Fibroblast of lung (primary cell): Measurements from ENCODE around the gene CDKAL1. TPM values are rescaled to one million over a fixed set of nuclear protein-coding genes. Genes with fewer than 3 reads are reported as not detected.

Source experiments
- DNase-seq, 2 donors: peaks; one replicate each; pipeline versions ENCODE4 v3.0.0 to v3.0.0-alpha.2; 2010; ENCODE audit warnings: low read depth in 2 of 2
- H2AFZ ChIP-seq: 2 replicates; pipeline ENCODE4 v1.5.1; 2012; ENCODE audit warnings: low read length, control low read depth, inconsistent platforms
- H3K27ac ChIP-seq: 2 replicates; pipeline ENCODE4 v1.5.1; 2011; ENCODE audit warnings: low read length, control low read depth; ENCODE audit not compliant: insufficient read depth
- H3K27me3 ChIP-seq: 2 replicates; pipeline ENCODE4 v1.5.1; 2011; ENCODE audit warnings: mild to moderate bottlenecking, low read length; ENCODE audit not compliant: control insufficient read depth, insufficient read depth
- H3K36me3 ChIP-seq: 2 replicates; pipeline ENCODE4 v1.5.1; 2011; ENCODE audit warnings: low read length; ENCODE audit not compliant: control insufficient read depth, insufficient read depth
- H3K4me1 ChIP-seq: 2 replicates; pipeline ENCODE4 v1.5.1; 2011; ENCODE audit warnings: low read length; ENCODE audit not compliant: control insufficient read depth, insufficient read depth; ENCODE audit errors: extremely low read depth
- H3K4me2 ChIP-seq: 2 replicates; pipeline ENCODE4 v1.5.1; 2011; ENCODE audit warnings: low read length, control low read depth; ENCODE audit not compliant: insufficient read depth; ENCODE audit errors: extremely low read depth
- H3K4me3 ChIP-seq, 4 experiments: fragments of 200-600 bp in 1 of 4; sonication (generic) in 1 of 4; replicated peaks in 1 of 4; 2 replicates each; pipeline ENCODE4 v1.5.1; 2011 to 2016; ENCODE audit warnings: low read length in 4 of 4, low read depth in 3 of 4, mild to moderate bottlenecking in 3 of 4, control low read depth in 2 of 4, inconsistent platforms in 1 of 4, mixed read lengths in 1 of 4; ENCODE audit not compliant: insufficient read depth in 1 of 4; ENCODE audit errors: control extremely low read depth in 1 of 4
- H3K79me2 ChIP-seq: 2 replicates; pipeline ENCODE4 v1.5.1; 2012; ENCODE audit warnings: mild to moderate bottlenecking, low read length, inconsistent platforms; ENCODE audit not compliant: control insufficient read depth, insufficient read depth
- H3K9ac ChIP-seq: 2 replicates; pipeline ENCODE4 v1.5.1; 2011; ENCODE audit warnings: mild to moderate bottlenecking, low read length, control low read depth; ENCODE audit not compliant: insufficient read depth
- H3K9me3 ChIP-seq: 2 replicates; pipeline ENCODE4 v1.5.1; 2012; ENCODE audit warnings: low read depth, low read length; ENCODE audit not compliant: control insufficient read depth, insufficient read depth
- H4K20me1 ChIP-seq: 2 replicates; pipeline ENCODE4 v1.5.1; 2011; ENCODE audit warnings: low read length; ENCODE audit not compliant: control insufficient read depth, insufficient read depth; ENCODE audit errors: extremely low read depth
- EZH2 ChIP-seq: IDR thresholded peaks from 2 replicates; pipeline ENCODE4 v1.5.1; 2012; ENCODE audit warnings: low read length, control low read depth, mild to moderate bottlenecking; ENCODE audit errors: missing control alignments
- polyA plus RNA-seq, 2 donors: library from polyadenylated mRNA; depleted of rRNA in 1 of 2; stranded (reverse) in 1 of 2; unstranded in 1 of 2; fragments of >200 nt; gene quantifications; 2 replicates each; pipeline ENCODE4 v1.2.1, GENCODE V29; 2011 to 2012; ENCODE audit warnings: missing spikeins in 1 of 2
- total RNA-seq: library from RNA; depleted of rRNA; stranded (reverse); fragments of >200 nt; gene quantifications from 2 replicates; pipeline ENCODE4 v1.2.1, GENCODE V29; 2014
- TF ChIP-seq, protein P1 (sequence below), 2 donors: IDR thresholded peaks in 1 of 2; conservative IDR thresholded peaks in 1 of 2; 1 replicate in 1 of 2; 2 replicates in 1 of 2; pipeline ENCODE4 v1.5.1; 2011 to 2012; ENCODE audit warnings: low read length in 2 of 2, control low read depth in 1 of 2, inconsistent platforms in 1 of 2, low read depth in 1 of 2, mild to moderate bottlenecking in 1 of 2

CDKAL1 gene
- total and polyA plus RNA-seq, 2 donors (not counting 1 experiment from before 2014, with no cell fraction given), result 7.4 to 15.0 TPM

DNA sequence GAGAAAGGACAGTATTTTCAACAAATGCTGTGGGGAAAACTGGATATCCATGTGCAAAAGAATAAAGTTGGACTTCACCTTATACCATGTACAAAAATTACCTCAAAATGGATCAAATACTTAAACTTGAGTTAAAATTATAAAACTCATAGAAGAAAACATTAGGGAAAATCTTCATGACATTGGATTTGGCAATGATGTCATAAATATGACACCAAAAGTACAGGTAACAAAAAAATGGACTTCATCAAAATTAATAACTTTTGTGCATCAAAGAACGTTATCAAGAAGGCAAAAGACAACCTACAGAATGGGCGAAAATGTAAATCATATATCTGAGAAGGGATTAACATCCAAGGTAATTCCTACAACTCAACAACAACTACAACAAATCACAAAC is 704.0 kb downstream of the CDKAL1 start:
- no peaks in the 10 kb centered on the region for H3K36me3 ChIP-seq
- H2AFZ ChIP-seq, result no peak overlapping the region
- H3K4me3 ChIP-seq, result no peak overlapping the region
- no peaks in the 10 kb centered on the region for H3K4me1 ChIP-seq
- TF ChIP-seq EZH2, result no peak
- TF ChIP-seq, protein P1, sequence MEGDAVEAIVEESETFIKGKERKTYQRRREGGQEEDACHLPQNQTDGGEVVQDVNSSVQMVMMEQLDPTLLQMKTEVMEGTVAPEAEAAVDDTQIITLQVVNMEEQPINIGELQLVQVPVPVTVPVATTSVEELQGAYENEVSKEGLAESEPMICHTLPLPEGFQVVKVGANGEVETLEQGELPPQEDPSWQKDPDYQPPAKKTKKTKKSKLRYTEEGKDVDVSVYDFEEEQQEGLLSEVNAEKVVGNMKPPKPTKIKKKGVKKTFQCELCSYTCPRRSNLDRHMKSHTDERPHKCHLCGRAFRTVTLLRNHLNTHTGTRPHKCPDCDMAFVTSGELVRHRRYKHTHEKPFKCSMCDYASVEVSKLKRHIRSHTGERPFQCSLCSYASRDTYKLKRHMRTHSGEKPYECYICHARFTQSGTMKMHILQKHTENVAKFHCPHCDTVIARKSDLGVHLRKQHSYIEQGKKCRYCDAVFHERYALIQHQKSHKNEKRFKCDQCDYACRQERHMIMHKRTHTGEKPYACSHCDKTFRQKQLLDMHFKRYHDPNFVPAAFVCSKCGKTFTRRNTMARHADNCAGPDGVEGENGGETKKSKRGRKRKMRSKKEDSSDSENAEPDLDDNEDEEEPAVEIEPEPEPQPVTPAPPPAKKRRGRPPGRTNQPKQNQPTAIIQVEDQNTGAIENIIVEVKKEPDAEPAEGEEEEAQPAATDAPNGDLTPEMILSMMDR (conservative IDR thresholded peaks at IDR 0.05 in 1 of 2, IDR thresholded peaks at IDR 0.05 in 1 of 2; ENCODE audit: low read depth in 1 of 2, low read length in 2 of 2), result no peak
- no peaks in the 10 kb centered on the region for H3K79me2 ChIP-seq
- H3K9ac ChIP-seq, result no peak overlapping the region
- H3K27ac ChIP-seq, result no peak overlapping the region
- no peak overlapping the region for H3K4me2 ChIP-seq
- H4K20me1 ChIP-seq, result no peaks in the 10 kb centered on the region
- H3K27me3 ChIP-seq, result no peaks in the 10 kb centered on the region
- no peaks in the 10 kb centered on the region for H3K9me3 ChIP-seq
- no peak for DNase-seq

DNA sequence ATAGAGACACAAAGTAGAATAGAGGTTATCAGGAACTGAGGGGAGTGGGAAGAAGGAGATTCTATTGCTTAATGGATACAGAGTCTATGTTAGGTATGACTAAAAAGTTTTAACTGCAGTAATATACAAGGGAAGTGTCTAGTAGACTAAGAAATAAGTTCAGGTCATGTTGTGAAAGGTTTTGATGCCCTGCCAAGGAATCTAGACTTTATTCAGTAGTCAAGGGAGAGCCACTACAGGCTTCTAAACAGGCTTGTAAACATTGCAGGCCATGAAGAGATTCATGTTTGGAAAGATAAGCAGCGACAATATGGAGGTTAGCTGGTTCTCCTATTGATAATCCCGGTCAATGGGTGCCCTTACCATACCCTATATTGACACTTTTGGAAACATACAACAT is 706.5 kb downstream of the CDKAL1 start:
- Histone ChIP-seq H3K9me3 (no peaks in the 10 kb centered on the region), H4K20me1 (no peaks in the 10 kb centered on the region), H3K27ac (no peak overlapping the region), H3K27me3 (no peaks in the 10 kb centered on the region), H3K9ac (no peak overlapping the region), H3K4me3 (no peak overlapping the region), H3K4me1 (no peaks in the 10 kb centered on the region), H3K36me3 (no peaks in the 10 kb centered on the region), H2AFZ (no peak overlapping the region), H3K4me2 (no peak overlapping the region), H3K79me2 (no peaks in the 10 kb centered on the region)
- TF ChIP-seq EZH2, result no peak
- peak in 1 of 2 donors; percentile 28 for DNase-seq

DNA sequence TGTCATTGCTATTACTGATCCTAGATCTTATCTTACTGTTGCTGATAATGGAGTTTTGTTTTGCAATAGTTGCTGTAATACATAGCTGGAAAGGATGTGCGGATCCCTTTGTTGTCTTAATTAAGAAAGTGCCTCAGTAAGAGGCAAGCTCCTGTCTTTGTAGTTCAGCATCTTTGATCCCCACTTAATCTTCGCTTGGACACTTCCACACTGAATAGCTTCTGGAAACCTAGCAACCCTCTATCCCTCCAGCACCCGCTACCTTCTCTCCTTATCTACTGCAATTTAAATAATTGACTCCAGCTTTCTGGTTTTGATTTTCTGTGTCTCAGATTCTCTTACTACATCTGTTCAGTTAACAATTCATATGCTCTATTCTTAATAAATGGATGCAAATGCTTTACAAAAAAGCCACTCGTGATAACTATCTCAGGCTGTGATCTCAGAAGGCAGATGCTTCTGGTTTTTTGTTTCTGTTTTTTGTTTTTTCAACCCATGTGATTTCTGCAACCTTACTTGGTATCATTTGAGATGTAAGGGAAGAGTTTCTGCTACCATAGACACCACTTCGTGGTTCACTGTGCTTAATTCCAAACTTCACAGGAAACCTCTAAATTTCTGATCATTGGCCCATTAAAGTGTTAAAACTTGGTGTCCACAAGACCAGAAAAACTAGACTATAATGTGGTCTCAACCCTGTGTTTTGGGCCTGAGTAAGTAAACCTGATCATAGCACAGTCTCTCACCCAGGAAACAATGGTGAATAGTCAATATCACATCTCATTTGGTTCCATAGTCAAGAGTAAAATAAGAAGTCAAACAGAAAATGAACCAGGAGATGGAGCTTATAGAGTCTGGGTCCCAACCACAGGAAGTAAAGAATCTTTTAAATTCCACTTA is 707.2 kb downstream of the CDKAL1 start:
- no peak overlapping the region for H3K4me3 ChIP-seq
- H3K79me2 ChIP-seq, result no peaks in the 10 kb centered on the region
- no peak overlapping the region for H2AFZ ChIP-seq
- no peaks in the 10 kb centered on the region for H3K27me3 ChIP-seq
- H3K9ac ChIP-seq, result no peak overlapping the region
- no peak for DNase-seq
- TF ChIP-seq EZH2, result no peak
- TF ChIP-seq, protein P1 (conservative IDR thresholded peaks at IDR 0.05 in 1 of 2, IDR thresholded peaks at IDR 0.05 in 1 of 2; ENCODE audit: low read depth in 1 of 2, low read length in 2 of 2), result no peak
- H3K27ac ChIP-seq, result no peak overlapping the region
- H3K4me2 ChIP-seq, result no peak overlapping the region
- H3K36me3 ChIP-seq, result no peaks in the 10 kb centered on the region
- H3K4me1 ChIP-seq, result no peaks in the 10 kb centered on the region
- H4K20me1 ChIP-seq, result no peaks in the 10 kb centered on the region
- no peaks in the 10 kb centered on the region for H3K9me3 ChIP-seq
